LNCAP (cell line): Measurements from ENCODE around the gene SERPINE1.

ENCODE experiments used
- CTCF ChIP-seq: fragments of 450-650 bp; IDR thresholded peaks from 2 replicates; pipeline ENCODE4 v1.5.1; 2017; ENCODE audit warnings: mild to moderate bottlenecking

SERPINE1 gene

GRCh38 chr7:101154693-101155102 is 27.8 kb downstream of the SERPINE1 start:
- TF ChIP-seq CTCF, result no peak

GRCh38 chr7:101155303-101155702 is 28.4 kb downstream of the SERPINE1 start:
- no peak for TF ChIP-seq CTCF

- no peak for TF ChIP-seq CTCF
Observed at GRCh38 chr7:101156277-101156676, 29.4 kb downstream of the SERPINE1 start.

GRCh38 chr7:101156866-101157589 is 30.1 kb downstream of the SERPINE1 start:
- no peak for TF ChIP-seq CTCF

- TF ChIP-seq CTCF, result no peak
Observed at GRCh38 chr7:101159696-101160674, 33.1 kb downstream of the SERPINE1 start.

GRCh38 chr7:101160910-101161309 is 34.0 kb downstream of the SERPINE1 start:
- TF ChIP-seq CTCF, result no peak

GRCh38 chr7:101161692-101162471 is 35.0 kb downstream of the SERPINE1 start:
- TF ChIP-seq CTCF, result no peak
